K562 (cell line): ENCODE results near the gene EHMT2. TPM values are rescaled to one million over a fixed set of nuclear protein-coding genes. Genes with fewer than 3 reads are reported as not detected.

ENCODE experiments used
- GABPB1 ChIP-seq: sonication (generic); formaldehyde crosslinking; IDR thresholded peaks from 2 replicates; pipeline ENCODE4 v1.8.0; 2022; ENCODE audit warnings: mild to moderate bottlenecking, missing genetic modification reagents
- MTA2 ChIP-seq: fragments of 450-650 bp; IDR thresholded peaks from 2 replicates; pipeline ENCODE4 v1.6.1; 2016; ENCODE audit warnings: low read depth
- PML ChIP-seq: IDR thresholded peaks from 2 replicates; pipeline ENCODE4 v1.6.1; 2012; ENCODE audit warnings: low read length, inconsistent platforms
- PYGO2 ChIP-seq: fragments of 450-650 bp; IDR thresholded peaks from 2 replicates; pipeline ENCODE4 v1.6.1; 2016; ENCODE audit warnings: mild to moderate bottlenecking, missing genetic modification characterization, moderate library complexity, missing compliant biosample characterization
- SMAD4 ChIP-seq: fragments of 250-450 bp; sonication (Bioruptor Pico); conservative IDR thresholded peaks from 2 replicates; pipeline ENCODE4 v1.8.0; 2021; ENCODE audit warnings: inconsistent platforms, mild to moderate bottlenecking, moderate library complexity
- SP2 ChIP-seq: IDR thresholded peaks from 2 replicates; pipeline ENCODE4 v1.6.1; 2011; ENCODE audit warnings: mild to moderate bottlenecking, low read depth, low read length, moderate library complexity; ENCODE audit not compliant: poor library complexity, severe bottlenecking; ENCODE audit errors: extremely low read depth
- ZNF253 ChIP-seq: fragments of 250-450 bp; sonication (Bioruptor Pico); conservative IDR thresholded peaks from 2 replicates; pipeline ENCODE4 v1.6.1; 2021; ENCODE audit warnings: mild to moderate bottlenecking
- ZNF589 ChIP-seq: fragments of 200-800 bp; sonication (Bioruptor generic); IDR thresholded peaks from 2 replicates; pipeline ENCODE4 v1.6.1; 2016; ENCODE audit warnings: low read depth, missing genetic modification characterization, missing compliant biosample characterization
- polyA plus RNA-seq, 8 experiments: library from polyadenylated mRNA; depleted of rRNA in 4 of 8; stranded (reverse) in 5 of 8; unstranded in 3 of 8; fragments of >200 nt; fragmentation: Nextera tagmentation in 2 of 8; fragmentation: Illumina TruSeq in 1 of 8; extraction: Ambion mirVana in 2 of 8; extraction: Trizol in 1 of 8; gene quantifications; 2 replicates each; pipeline versions ENCODE4 v1.2.1 to v1.2.3, GENCODE V29; 2011 to 2014; ENCODE audit warnings: inconsistent platforms in 1 of 8, missing spikeins in 1 of 8
- total RNA-seq, 7 experiments: library from RNA; depleted of rRNA in 6 of 7; stranded (reverse); fragments of >200 nt in 6 of 7; fragmentation: Illumina TruSeq in 2 of 7; extraction: Trizol in 2 of 7; gene quantifications; 2 replicates each; pipeline versions ENCODE4 v1.2.1 to v1.2.3, GENCODE V29; 2011 to 2021; ENCODE audit warnings: low replicate concordance in 1 of 7
- TF ChIP-seq, protein P1 (sequence below): fragments of 250-450 bp; sonication (Bioruptor Pico); IDR thresholded peaks from 2 replicates; pipeline ENCODE4 v1.4.0; 2020
- TF ChIP-seq, protein P2 (sequence below): fragments of 450-650 bp; IDR thresholded peaks from 2 replicates; pipeline ENCODE4 v1.6.1; 2018; ENCODE audit warnings: mild to moderate bottlenecking, low read depth; ENCODE audit not compliant: partially characterized antibody
- TF ChIP-seq, protein P3 (sequence below): fragments of 450-650 bp; IDR thresholded peaks from 2 replicates; pipeline ENCODE4 v1.6.1; 2017; ENCODE audit warnings: antibody characterized with exemption
- TF ChIP-seq, protein P4 (sequence below): fragments of 250-450 bp; sonication (Bioruptor Pico); IDR thresholded peaks from 2 replicates; pipeline ENCODE4 v1.8.0; 2022; ENCODE audit warnings: moderate library complexity, mild to moderate bottlenecking, inconsistent platforms
- TF ChIP-seq, protein P5 (sequence below), 3 experiments: fragments of 200-800 bp in 1 of 3; sonication (Bioruptor generic) in 1 of 3; sonication (generic) in 1 of 3; formaldehyde crosslinking in 1 of 3; IDR thresholded peaks; 2 replicates each; pipeline versions ENCODE4 v1.6.1 to v1.8.0; 2016 to 2022; ENCODE audit warnings: mild to moderate bottlenecking in 2 of 3, missing compliant biosample characterization in 2 of 3, missing genetic modification characterization in 2 of 3, missing genetic modification reagents in 1 of 3

EHMT2 gene
- total and polyA plus RNA-seq, 9 of the 15 experiments (the other 6 are each of a cell fraction or from before 2014, with no cell fraction given) = 2.1 to 63.8 (median 38.5) TPM

DNA sequence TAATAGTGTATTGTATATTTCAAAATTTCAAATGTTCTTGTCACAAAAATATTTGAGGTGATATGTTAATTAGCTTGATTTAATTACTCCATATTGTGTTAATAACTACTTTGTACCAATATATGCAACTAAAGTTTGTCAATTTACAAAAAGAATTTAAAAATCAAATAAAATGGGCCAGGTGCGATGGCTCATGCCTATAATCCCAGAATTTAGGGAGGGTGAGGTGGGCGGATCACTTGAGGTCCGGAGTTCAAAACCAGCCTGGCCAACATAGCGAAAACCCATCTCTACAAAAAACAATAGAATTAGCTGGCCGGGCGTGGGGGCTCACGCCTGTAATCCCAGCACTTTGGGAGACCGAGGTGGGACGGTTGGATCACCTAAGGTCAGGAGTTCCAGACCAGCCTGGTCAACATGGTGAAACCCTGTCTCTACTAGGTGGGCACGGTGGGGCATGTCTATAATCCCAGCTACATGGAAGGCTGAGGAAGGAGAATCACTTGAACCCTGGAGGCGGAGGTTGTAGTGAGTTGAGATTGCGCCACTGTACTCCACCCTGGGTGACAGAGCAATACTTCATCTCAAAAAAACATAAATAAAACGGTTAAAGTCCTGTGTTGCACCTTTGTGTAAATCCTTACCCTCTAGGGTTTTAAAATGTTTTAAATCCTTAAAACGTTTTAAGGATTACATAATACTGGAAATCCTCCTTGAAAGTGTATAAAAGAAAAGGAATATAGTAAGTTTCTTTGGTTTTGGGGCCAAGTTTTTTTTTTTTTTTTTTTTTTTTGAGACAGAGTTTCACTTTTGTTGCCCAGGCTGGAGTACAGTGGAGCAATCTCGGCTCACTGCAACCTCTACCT is 65.9 kb downstream of the EHMT2 start (continued):
- TF ChIP-seq, protein P1, sequence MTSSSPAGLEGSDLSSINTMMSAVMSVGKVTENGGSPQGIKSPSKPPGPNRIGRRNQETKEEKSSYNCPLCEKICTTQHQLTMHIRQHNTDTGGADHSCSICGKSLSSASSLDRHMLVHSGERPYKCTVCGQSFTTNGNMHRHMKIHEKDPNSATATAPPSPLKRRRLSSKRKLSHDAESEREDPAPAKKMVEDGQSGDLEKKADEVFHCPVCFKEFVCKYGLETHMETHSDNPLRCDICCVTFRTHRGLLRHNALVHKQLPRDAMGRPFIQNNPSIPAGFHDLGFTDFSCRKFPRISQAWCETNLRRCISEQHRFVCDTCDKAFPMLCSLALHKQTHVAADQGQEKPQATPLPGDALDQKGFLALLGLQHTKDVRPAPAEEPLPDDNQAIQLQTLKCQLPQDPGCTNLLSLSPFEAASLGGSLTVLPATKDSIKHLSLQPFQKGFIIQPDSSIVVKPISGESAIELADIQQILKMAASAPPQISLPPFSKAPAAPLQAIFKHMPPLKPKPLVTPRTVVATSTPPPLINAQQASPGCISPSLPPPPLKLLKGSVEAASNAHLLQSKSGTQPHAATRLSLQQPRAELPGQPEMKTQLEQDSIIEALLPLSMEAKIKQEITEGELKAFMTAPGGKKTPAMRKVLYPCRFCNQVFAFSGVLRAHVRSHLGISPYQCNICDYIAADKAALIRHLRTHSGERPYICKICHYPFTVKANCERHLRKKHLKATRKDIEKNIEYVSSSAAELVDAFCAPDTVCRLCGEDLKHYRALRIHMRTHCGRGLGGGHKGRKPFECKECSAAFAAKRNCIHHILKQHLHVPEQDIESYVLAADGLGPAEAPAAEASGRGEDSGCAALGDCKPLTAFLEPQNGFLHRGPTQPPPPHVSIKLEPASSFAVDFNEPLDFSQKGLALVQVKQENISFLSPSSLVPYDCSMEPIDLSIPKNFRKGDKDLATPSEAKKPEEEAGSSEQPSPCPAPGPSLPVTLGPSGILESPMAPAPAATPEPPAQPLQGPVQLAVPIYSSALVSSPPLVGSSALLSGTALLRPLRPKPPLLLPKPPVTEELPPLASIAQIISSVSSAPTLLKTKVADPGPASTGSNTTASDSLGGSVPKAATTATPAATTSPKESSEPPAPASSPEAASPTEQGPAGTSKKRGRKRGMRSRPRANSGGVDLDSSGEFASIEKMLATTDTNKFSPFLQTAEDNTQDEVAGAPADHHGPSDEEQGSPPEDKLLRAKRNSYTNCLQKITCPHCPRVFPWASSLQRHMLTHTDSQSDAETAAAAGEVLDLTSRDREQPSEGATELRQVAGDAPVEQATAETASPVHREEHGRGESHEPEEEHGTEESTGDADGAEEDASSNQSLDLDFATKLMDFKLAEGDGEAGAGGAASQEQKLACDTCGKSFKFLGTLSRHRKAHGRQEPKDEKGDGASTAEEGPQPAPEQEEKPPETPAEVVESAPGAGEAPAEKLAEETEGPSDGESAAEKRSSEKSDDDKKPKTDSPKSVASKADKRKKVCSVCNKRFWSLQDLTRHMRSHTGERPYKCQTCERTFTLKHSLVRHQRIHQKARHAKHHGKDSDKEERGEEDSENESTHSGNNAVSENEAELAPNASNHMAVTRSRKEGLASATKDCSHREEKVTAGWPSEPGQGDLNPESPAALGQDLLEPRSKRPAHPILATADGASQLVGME (CRISPR knock-in tag) = 0 out of 2 replicates have a peak, but pooled peaks have one; percentile 49
- TF ChIP-seq, protein P2, sequence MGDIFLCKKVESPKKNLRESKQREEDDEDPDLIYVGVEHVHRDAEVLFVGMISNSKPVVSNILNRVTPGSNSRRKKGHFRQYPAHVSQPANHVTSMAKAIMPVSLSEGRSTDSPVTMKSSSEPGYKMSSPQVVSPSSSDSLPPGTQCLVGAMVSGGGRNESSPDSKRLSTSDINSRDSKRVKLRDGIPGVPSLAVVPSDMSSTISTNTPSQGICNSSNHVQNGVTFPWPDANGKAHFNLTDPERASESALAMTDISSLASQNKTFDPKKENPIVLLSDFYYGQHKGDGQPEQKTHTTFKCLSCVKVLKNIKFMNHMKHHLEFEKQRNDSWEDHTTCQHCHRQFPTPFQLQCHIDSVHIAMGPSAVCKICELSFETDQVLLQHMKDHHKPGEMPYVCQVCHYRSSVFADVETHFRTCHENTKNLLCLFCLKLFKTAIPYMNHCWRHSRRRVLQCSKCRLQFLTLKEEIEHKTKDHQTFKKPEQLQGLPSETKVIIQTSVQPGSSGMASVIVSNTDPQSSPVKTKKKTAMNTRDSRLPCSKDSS = no peak
- TF ChIP-seq ZNF589 (CRISPR knock-in tag) (peak; percentile 60; the same call in 1 of the 2 replicates), MTA2 (peak; percentile 5; the same call in 1 of the 2 replicates), SP2 (no peak), GABPB1 (CRISPR knock-in tag) (peak; percentile 18; the same call in 1 of the 2 replicates), ZNF253 (no peak), SMAD4 (0 out of 2 replicates have a peak, but pooled peaks have one; percentile 45), PYGO2 (tag) (no peak), PML (peak; percentile 9; the same call in 1 of the 2 replicates)
- TF ChIP-seq, protein P3, sequence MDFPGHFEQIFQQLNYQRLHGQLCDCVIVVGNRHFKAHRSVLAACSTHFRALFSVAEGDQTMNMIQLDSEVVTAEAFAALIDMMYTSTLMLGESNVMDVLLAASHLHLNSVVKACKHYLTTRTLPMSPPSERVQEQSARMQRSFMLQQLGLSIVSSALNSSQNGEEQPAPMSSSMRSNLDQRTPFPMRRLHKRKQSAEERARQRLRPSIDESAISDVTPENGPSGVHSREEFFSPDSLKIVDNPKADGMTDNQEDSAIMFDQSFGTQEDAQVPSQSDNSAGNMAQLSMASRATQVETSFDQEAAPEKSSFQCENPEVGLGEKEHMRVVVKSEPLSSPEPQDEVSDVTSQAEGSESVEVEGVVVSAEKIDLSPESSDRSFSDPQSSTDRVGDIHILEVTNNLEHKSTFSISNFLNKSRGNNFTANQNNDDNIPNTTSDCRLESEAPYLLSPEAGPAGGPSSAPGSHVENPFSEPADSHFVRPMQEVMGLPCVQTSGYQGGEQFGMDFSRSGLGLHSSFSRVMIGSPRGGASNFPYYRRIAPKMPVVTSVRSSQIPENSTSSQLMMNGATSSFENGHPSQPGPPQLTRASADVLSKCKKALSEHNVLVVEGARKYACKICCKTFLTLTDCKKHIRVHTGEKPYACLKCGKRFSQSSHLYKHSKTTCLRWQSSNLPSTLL = no peak
- TF ChIP-seq, protein P4, sequence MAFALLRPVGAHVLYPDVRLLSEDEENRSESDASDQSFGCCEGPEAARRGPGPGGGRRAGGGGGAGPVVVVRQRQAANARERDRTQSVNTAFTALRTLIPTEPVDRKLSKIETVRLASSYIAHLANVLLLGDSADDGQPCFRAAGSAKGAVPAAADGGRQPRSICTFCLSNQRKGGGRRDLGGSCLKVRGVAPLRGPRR = peak; percentile 63; the same call in 1 of the 2 replicates
- TF ChIP-seq, protein P5, sequence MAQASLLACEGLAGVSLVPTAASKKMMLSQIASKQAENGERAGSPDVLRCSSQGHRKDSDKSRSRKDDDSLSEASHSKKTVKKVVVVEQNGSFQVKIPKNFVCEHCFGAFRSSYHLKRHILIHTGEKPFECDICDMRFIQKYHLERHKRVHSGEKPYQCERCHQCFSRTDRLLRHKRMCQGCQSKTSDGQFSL (CRISPR knock-in tag; IDR thresholded peaks at IDR 0.05) = no peak
- TF ChIP-seq, protein P5 (tag; IDR thresholded peaks at IDR 0.05) = no peak; a peak in 1 of 4 replicates
